GM12878 (cell line): ENCODE results near the gene TACC2. TPM values are rescaled to one million over a fixed set of nuclear protein-coding genes. Genes with fewer than 3 reads are reported as not detected.
"Not testable (repeated sequence)": the region's sequence is repeated elsewhere in the genome, so short reads cannot be mapped to it uniquely, and the experiment has no call there.

Experiments used
- ATAC-seq: fragments of 200-7000 bp; cut with Tn5 transposase; 3 replicates; pipeline ENCODE4 v1.9.1; 2020; ENCODE audit warnings: mild to moderate bottlenecking, moderate library complexity
- BruUV-seq: library from RNA; stranded (reverse); fragments of 400-500 nt; replicated peaks from 2 replicates; lab custom pipeline; 2021; lab: Mats Ljungman, UMichigan
- CTCF ChIA-PET: fragments of 300-600 bp; sonication (Branson Sonifier 250); formaldehyde crosslinking; extraction: SDS; loops from one replicate; lab custom pipeline; 2021; ENCODE audit warnings: inconsistent platforms; lab: Yijun Ruan, JAX
- POLR2A ChIA-PET: fragments of 350-600 bp; formaldehyde crosslinking; extraction: SDS; loops from one replicate; lab custom pipeline; 2021; ENCODE audit warnings: inconsistent platforms; lab: Charles Lee
- RAD21 ChIA-PET: fragments of 300-600 bp; sonication (Branson Sonifier 250); formaldehyde crosslinking; loops from one replicate; lab custom pipeline; 2023; ENCODE audit warnings: antibody characterized with exemption; ENCODE audit not compliant: unreplicated experiment; lab: Charles Lee
- SMC1A ChIA-PET: fragments of 300-600 bp; sonication (Branson Sonifier 250); formaldehyde crosslinking; loops from one replicate; lab custom pipeline; 2023; ENCODE audit not compliant: unreplicated experiment, uncharacterized antibody; lab: Charles Lee
- DNase-seq: peaks from one replicate; pipeline ENCODE4 v3.0.0-alpha.2; 2011; ENCODE audit warnings: low read depth, low spot score
- FAIRE-seq: peaks from 3 replicates; lab custom pipeline; 2011; peaks lifted over from hg19 to GRCh38; lab: Jason Lieb, UNC
- H2AFZ ChIP-seq: 2 replicates; pipeline ENCODE4 v1.6.0; 2011; ENCODE audit warnings: low read depth, low read length, control low read depth; ENCODE audit not compliant: control insufficient read depth
- H3K27ac ChIP-seq: 2 replicates; pipeline ENCODE4 v1.5.1; 2011; ENCODE audit warnings: control low read depth; ENCODE audit not compliant: control insufficient read depth, insufficient read depth
- H3K27me3 ChIP-seq, 2 experiments: replicated peaks in 1 of 2; 2 replicates each; pipeline versions ENCODE4 v1.6.0 to v1.6.1; 2011; ENCODE audit warnings: low read length in 1 of 2; ENCODE audit not compliant: control insufficient read depth in 2 of 2, insufficient read depth in 2 of 2
- H3K36me3 ChIP-seq, 2 experiments: 2 replicates each; pipeline ENCODE4 v1.5.1; 2011; ENCODE audit warnings: low read length in 1 of 2; ENCODE audit not compliant: control insufficient read depth in 2 of 2, insufficient read depth in 2 of 2
- H3K4me1 ChIP-seq: 2 replicates; pipeline ENCODE4 v1.6.1; 2011; ENCODE audit warnings: mild to moderate bottlenecking, low read length, moderate library complexity, mixed read lengths; ENCODE audit not compliant: control insufficient read depth, insufficient read depth
- H3K4me2 ChIP-seq: 2 replicates; pipeline ENCODE4 v1.6.0; 2011; ENCODE audit warnings: control low read depth; ENCODE audit not compliant: control insufficient read depth, insufficient read depth
- H3K4me3 ChIP-seq: fragments of 200-600 bp; sonication (generic); 2 replicates; pipeline ENCODE4 v1.5.1; 2016
- H3K79me2 ChIP-seq: 2 replicates; pipeline ENCODE4 v1.6.0; 2011; ENCODE audit warnings: low read length; ENCODE audit not compliant: control insufficient read depth, insufficient read depth
- H3K9ac ChIP-seq: 2 replicates; pipeline ENCODE4 v1.8.0; 2011; ENCODE audit warnings: low read length, control low read depth, mixed read lengths; ENCODE audit not compliant: control insufficient read depth, insufficient read depth
- H3K9me3 ChIP-seq: replicated peaks from 3 replicates; pipeline ENCODE4 v1.5.1; 2011; ENCODE audit warnings: mild to moderate bottlenecking, low read length; ENCODE audit not compliant: control insufficient read depth, insufficient read depth
- H4K20me1 ChIP-seq: 2 replicates; pipeline ENCODE4 v1.6.0; 2011; ENCODE audit not compliant: control insufficient read depth, insufficient read depth
- MXI1 ChIP-seq: fragments of 150-350 bp; IDR thresholded peaks from 2 replicates; pipeline ENCODE4 v1.6.1; 2011; ENCODE audit warnings: low read depth, mild to moderate bottlenecking, inconsistent platforms, low read length, improper control_type of control experiment
- SP1 ChIP-seq: IDR thresholded peaks from one replicate; pipeline ENCODE4 v1.6.1; 2011; ENCODE audit warnings: low read depth, low read length
- SRF ChIP-seq, 2 experiments: IDR thresholded peaks; 2 replicates each; pipeline ENCODE4 v1.6.1; 2011; ENCODE audit warnings: low read depth in 2 of 2, low read length in 2 of 2, mild to moderate bottlenecking in 1 of 2, moderate library complexity in 1 of 2
- STAT3 ChIP-seq: IDR thresholded peaks from 2 replicates; pipeline ENCODE4 v1.6.1; 2011; ENCODE audit warnings: low read depth, low read length, improper control_type of control experiment
- SUZ12 ChIP-seq: fragments of 200-600 bp; sonication (generic); IDR thresholded peaks from one replicate; pipeline ENCODE4 v1.6.1; 2018; ENCODE audit warnings: antibody characterized with exemption, mild to moderate bottlenecking; ENCODE audit not compliant: unreplicated experiment
- TARDBP ChIP-seq: IDR thresholded peaks from 2 replicates; pipeline ENCODE4 v1.6.1; 2016; ENCODE audit warnings: borderline replicate concordance
- TCF3 ChIP-seq: IDR thresholded peaks from 2 replicates; pipeline ENCODE4 v1.6.1; 2012; ENCODE audit warnings: low read depth, mild to moderate bottlenecking, low read length, borderline replicate concordance; ENCODE audit not compliant: insufficient read depth
- YY1 ChIP-seq: IDR thresholded peaks from 2 replicates; pipeline ENCODE4 v1.6.1; 2011; ENCODE audit warnings: low read depth, mild to moderate bottlenecking, low read length
- WGBS: methylation state at CpG from one replicate; pipeline ENCODE4 v1.1.6; 2016; ENCODE audit warnings: low lambda C conversion rate; ENCODE audit not compliant: insufficient replicate concordance, insufficient coverage; ENCODE audit errors: missing lambda C conversion rate; 5-methylcytosine and 5-hydroxymethylcytosine counted together
- in situ Hi-C: fragments of 300-500 bp; cut with MboI; formaldehyde crosslinking; loops from 9 replicates; pipeline ENCODE4 v1.14.3; 2018; ENCODE audit warnings: mixed read lengths
- intact Hi-C: fragments of 100-400 bp; cut with micrococcal nuclease; formaldehyde crosslinking; loops from one replicate; pipeline ENCODE4 v1.14.2; 2022; ENCODE audit not compliant: unreplicated experiment
- polyA plus RNA-seq, 11 experiments: library from polyadenylated mRNA; depleted of rRNA in 4 of 11; unstranded in 6 of 11; stranded (reverse) in 5 of 11; fragments of >200 nt; fragmentation: Nextera tagmentation in 4 of 11; fragmentation: Illumina TruSeq in 1 of 11; extraction: Ambion mirVana in 4 of 11; extraction: Trizol in 1 of 11; gene quantifications; 1 replicate in 1 of 11; 2 replicates in 10 of 11; pipeline versions ENCODE4 v1.2.1 to v1.2.3, GENCODE V29; 2011 to 2016; ENCODE audit warnings: inconsistent platforms in 2 of 11, missing spikeins in 2 of 11, low read depth in 1 of 11
- total RNA-seq, 4 experiments: library from RNA; depleted of rRNA in 3 of 4; stranded (reverse); fragments of >200 nt in 3 of 4; fragmentation: Illumina TruSeq in 1 of 4; extraction: Trizol in 1 of 4; gene quantifications; 2 replicates each; pipeline versions ENCODE4 v1.2.1 to v1.2.3, GENCODE V29; 2013 to 2021

TACC2 gene
- total and polyA plus RNA-seq, 10 of the 15 experiments (the other 5 are each of a cell fraction or from before 2014, with no cell fraction given) = 0.07 to 0.64 (median 0.13) TPM; not detected in 5

DNA sequence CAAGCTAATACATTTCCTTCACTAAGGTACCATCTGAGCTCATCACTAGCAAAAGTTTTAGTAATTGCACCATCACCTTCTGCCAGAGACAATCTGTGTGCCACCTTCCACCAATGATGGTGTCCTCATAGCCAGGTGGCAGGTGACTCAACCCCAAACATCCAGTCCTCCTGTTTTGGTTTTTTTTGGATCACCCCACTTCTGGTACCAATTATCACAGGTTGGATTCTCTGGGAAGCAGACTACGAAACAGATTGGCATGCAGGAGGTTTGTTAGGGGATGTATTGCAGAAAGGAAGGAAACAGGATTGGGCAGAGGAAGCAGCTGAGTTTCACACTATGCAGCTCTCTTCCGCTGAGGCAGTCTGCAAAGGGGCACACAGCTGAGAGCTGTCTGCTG, 4.5 kb upstream of the TACC2 start (continued):
- no peak for TF ChIP-seq TCF3

DNA sequence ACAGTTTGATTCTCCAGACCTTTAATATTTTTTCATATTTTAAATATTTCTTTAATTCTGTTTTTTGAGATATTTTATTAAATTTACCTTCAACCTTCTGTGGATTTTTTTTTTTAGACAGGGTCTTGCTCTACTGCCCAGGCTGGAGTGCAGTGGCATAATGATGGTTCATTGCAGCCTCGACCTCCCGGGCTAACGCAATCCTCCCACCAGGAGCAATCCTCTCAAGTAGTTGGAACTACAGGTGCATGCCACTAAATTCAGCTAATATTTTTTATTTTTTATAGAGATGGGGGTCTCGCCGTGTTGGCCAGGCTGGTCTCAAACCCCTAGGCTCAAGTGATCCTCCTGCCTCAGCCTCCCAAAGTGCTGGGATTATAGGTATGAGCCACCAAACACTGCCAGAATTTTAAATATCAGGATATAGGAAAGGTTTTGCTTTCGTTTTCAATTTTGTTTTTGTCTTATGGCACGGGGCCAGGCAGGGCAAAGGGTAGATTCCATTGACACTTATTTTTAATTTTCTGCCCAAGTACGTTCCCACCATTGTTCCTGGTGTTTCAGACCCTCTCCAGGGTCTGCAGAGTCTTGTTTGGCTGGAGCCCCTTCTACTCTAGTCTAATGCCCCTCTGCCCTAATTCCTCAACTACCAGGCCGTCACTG, 1.2 kb downstream of the TACC2 start:
- Histone ChIP-seq H3K36me3 (no peaks in the 10 kb centered on the region), H3K79me2 (no peaks in the 10 kb centered on the region), H3K9me3 (no peaks in the 10 kb centered on the region), H2AFZ (no peak overlapping the region), H3K27ac (no peak overlapping the region), H3K27me3 (no peaks in the 10 kb centered on the region), H3K4me3 (no peak overlapping the region), H3K4me2 (no peak overlapping the region), H3K4me1 (no peaks in the 10 kb centered on the region), H3K9ac (no peak overlapping the region), H4K20me1 (no peaks in the 10 kb centered on the region)
- in situ Hi-C loops (no loop called here), intact Hi-C loops (no loop called here)
- ChIA-PET POLR2A (no interaction called here), CTCF (no interaction called here), RAD21 (no interaction called here), SMC1A (no interaction called here)
- WGBS = 62% methylated on average over 9 of the region's 9 CpGs
- TF ChIP-seq SP1 (no peak), STAT3 (no peak), SUZ12 (no peak), YY1 (no peak), MXI1 (no peak), SRF (IDR thresholded peaks at IDR 0.05; ENCODE audit: low read depth in 2 of 2, low read length in 2 of 2) (no peak), TARDBP (no peak)
- no TSS peak for BruUV-seq
- FAIRE-seq = no peak
- DNase-seq = no peak
- no peak for ATAC-seq

DNA sequence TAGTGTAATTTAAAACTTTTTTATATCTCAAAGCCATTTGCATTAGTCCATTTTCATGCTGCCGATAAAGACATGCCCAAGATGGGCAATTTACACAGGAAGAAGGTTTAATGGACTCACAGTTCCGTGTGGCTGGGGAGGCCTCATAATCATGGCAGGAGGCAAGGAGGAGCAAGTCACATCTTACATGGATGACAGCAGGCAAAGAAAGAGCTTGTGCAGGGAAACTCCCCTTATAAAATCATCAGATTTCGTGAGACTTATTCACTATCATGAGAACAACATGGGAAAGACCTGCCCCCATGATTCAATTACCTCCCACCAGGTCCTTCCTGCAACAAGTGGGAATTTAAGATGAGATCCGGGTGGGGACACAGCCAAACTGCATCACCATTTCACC, 2.8 kb downstream of the TACC2 start:
- H3K9ac ChIP-seq, RAD21 ChIA-PET, H3K4me1 ChIP-seq, H3K9me3 ChIP-seq, FAIRE-seq, H3K4me3 ChIP-seq, BruUV-seq, DNase-seq, CTCF ChIA-PET, H3K27ac ChIP-seq, H3K27me3 ChIP-seq, POLR2A ChIA-PET, in situ Hi-C loops, H3K36me3 ChIP-seq, H3K4me2 ChIP-seq, H3K79me2 ChIP-seq, H2AFZ ChIP-seq, SMC1A ChIA-PET, ATAC-seq, intact Hi-C loops, H4K20me1 ChIP-seq: not testable (repeated sequence)
- WGBS = 30% methylated on average over 4 of the region's 4 CpGs
